ENCODE measurements around the gene TNFRSF19. TPM values are rescaled to one million over a fixed set of nuclear protein-coding genes. Genes with fewer than 3 reads are reported as not detected.

Gene TNFRSF19
- total and polyA plus RNA-seq, 10 of the 15 experiments (the other 5 are each of a cell fraction or from before 2014, with no cell fraction given), result 16.4 to 46.2 (median 35.4) TPM

GRCh38 chr13:23685416-23685815 lies 115.2 kb downstream of the TNFRSF19 start (continued):
- no peak for TF ChIP-seq USF1 (IDR thresholded peaks at IDR 0.05; ENCODE audit: borderline replicate concordance, extremely low read length, insufficient read depth, low read depth, low read length)

GRCh38 chr13:23686948-23687347 lies 116.7 kb downstream of the TNFRSF19 start:
- no peak for ATAC-seq
- CTCF ChIA-PET, result interaction anchor here (1.2 kb wide), 2 partner anchors 11 to 84 kb away, joined by 4 read pairs; no protein-coding TSS in a partner anchor
- no peak for TF ChIP-seq JUND (IDR thresholded peaks at IDR 0.05; ENCODE audit: low read depth, low read length)
- no peak for TF ChIP-seq ZNF217 (IDR thresholded peaks at IDR 0.05)
- TF ChIP-seq BCL11A (IDR thresholded peaks at IDR 0.05; ENCODE audit: low read depth, low read length), result no peak
- no peak for TF ChIP-seq FOXK2 (IDR thresholded peaks at IDR 0.05)
- no peak for TF ChIP-seq ZNF384 (IDR thresholded peaks at IDR 0.05; ENCODE audit: borderline replicate concordance, low read depth, low read length)
- no peak for TF ChIP-seq EGR1 (IDR thresholded peaks at IDR 0.05; ENCODE audit: borderline replicate concordance in 1 of 2, low read depth in 2 of 2, low read length in 2 of 2)
- no peak for TF ChIP-seq ELK1 (IDR thresholded peaks at IDR 0.05; ENCODE audit: low read depth, low read length)
- TF ChIP-seq PBX3 (IDR thresholded peaks at IDR 0.05; ENCODE audit: insufficient replicate concordance, low read depth, low read length), result no peak
- no peak for TF ChIP-seq TCF3 (IDR thresholded peaks at IDR 0.05; ENCODE audit: borderline replicate concordance, insufficient read depth, low read depth, low read length)
- no peak for TF ChIP-seq SREBF1 (IDR thresholded peaks at IDR 0.05; ENCODE audit: low read length)
- no peak for TF ChIP-seq IRF3 (IDR thresholded peaks at IDR 0.05)
- TF ChIP-seq ASH2L (IDR thresholded peaks at IDR 0.05; ENCODE audit: borderline replicate concordance, low read depth), result no peak
- TF ChIP-seq MLLT1 (IDR thresholded peaks at IDR 0.05), result no peak
- no peak for TF ChIP-seq NFYA (IDR thresholded peaks at IDR 0.05; ENCODE audit: borderline replicate concordance, low read depth, low read length)
- no peak for TF ChIP-seq ATF3 (IDR thresholded peaks at IDR 0.05; ENCODE audit: borderline replicate concordance, extremely low read depth, low read depth, low read length)
- TF ChIP-seq ZBED1 (IDR thresholded peaks at IDR 0.05; ENCODE audit: borderline replicate concordance), result no peak

More at GRCh38 chr13:23686948-23687347, 116.7 kb downstream of the TNFRSF19 start:
- H3K79me2 ChIP-seq (ENCODE audit: control insufficient read depth, insufficient read depth, low read length), result no peaks in the 10 kb centered on the region
- no peak overlapping the region for H3K9ac ChIP-seq (ENCODE audit: control insufficient read depth, insufficient read depth, low read length)
- intact Hi-C loops (cut with micrococcal nuclease; ENCODE audit: unreplicated experiment) (no loop called here), in situ Hi-C loops (cut with MboI) (no loop called here)
- FAIRE-seq (no peak), DNase-seq (ENCODE audit: low read depth, low spot score) (no peak)
- H3K9me3 ChIP-seq (replicated peaks; ENCODE audit: control insufficient read depth, insufficient read depth, low read length), result no peaks in the 10 kb centered on the region; the same call in 2 of the 3 replicates
- no peaks in the 10 kb centered on the region for H3K27me3 ChIP-seq (replicated peaks in 1 of 2; ENCODE audit: control insufficient read depth in 2 of 2, insufficient read depth in 2 of 2, low read length in 1 of 2)
- no peak overlapping the region for H3K4me2 ChIP-seq (ENCODE audit: control insufficient read depth, insufficient read depth)
- SMC1A ChIA-PET (ENCODE audit: uncharacterized antibody, unreplicated experiment), result no interaction called here
- no peaks in the 10 kb centered on the region for H4K20me1 ChIP-seq (ENCODE audit: control insufficient read depth, insufficient read depth)
- H2AFZ ChIP-seq (ENCODE audit: control insufficient read depth, low read depth, low read length), result no peak overlapping the region; the same call in 1 of the 2 replicates
- H3K27ac ChIP-seq (ENCODE audit: control insufficient read depth, insufficient read depth), result no peak overlapping the region
- POLR2A ChIA-PET, result no interaction called here
- no peaks in the 10 kb centered on the region for H3K36me3 ChIP-seq (ENCODE audit: control insufficient read depth in 2 of 2, insufficient read depth in 2 of 2, low read length in 1 of 2)
- RAD21 ChIA-PET (ENCODE audit: unreplicated experiment), result no interaction called here
- 46% methylated on average over 3 of the region's 3 CpGs for WGBS (ENCODE audit: insufficient coverage, insufficient replicate concordance, low lambda C conversion rate, missing lambda C conversion rate)
- H3K4me1 ChIP-seq (ENCODE audit: control insufficient read depth, insufficient read depth, low read length), result no peaks in the 10 kb centered on the region
- no peak overlapping the region for H3K4me3 ChIP-seq
- no TSS peak for BruUV-seq (replicated peaks)

All from GM12878 (cell line).